OCI-LY1 (cell line): ENCODE data around the gene ADGRG7.
A peak's percentile ranks its signal among the peaks of the same experiment; 100 is the strongest.

Experiments
- H2AFZ ChIP-seq: fragments of 200-600 bp; sonication (generic), shearing (Covaris generic); 2 replicates; pipeline ENCODE4 v1.6.0; 2014; ENCODE audit warnings: antibody characterized with exemption, mild to moderate bottlenecking, low read length
- H3F3A ChIP-seq: fragments of 200-600 bp; sonication (generic), shearing (Covaris generic); 2 replicates; pipeline ENCODE4 v1.6.0; 2014; ENCODE audit warnings: mild to moderate bottlenecking, antibody characterized with exemption, low read length, moderate library complexity; ENCODE audit not compliant: insufficient read depth
- H3K27ac ChIP-seq: fragments of 200-600 bp; sonication (generic); 2 replicates; pipeline ENCODE4 v1.5.1; 2014; ENCODE audit warnings: low read length, mixed run types, mild to moderate bottlenecking, low read depth; ENCODE audit not compliant: poor library complexity, severe bottlenecking
- H3K27me3 ChIP-seq: fragments of 200-600 bp; sonication (generic); 2 replicates; pipeline ENCODE4 v1.6.0; 2014; ENCODE audit warnings: antibody characterized with exemption, mild to moderate bottlenecking, low read length, moderate library complexity; ENCODE audit not compliant: insufficient read depth
- H3K36me3 ChIP-seq: fragments of 200-600 bp; sonication (generic); 2 replicates; pipeline ENCODE4 v1.6.1; 2014; ENCODE audit warnings: mild to moderate bottlenecking, antibody characterized with exemption, low read length, moderate library complexity, mixed read lengths; ENCODE audit not compliant: insufficient read depth
- H3K4me1 ChIP-seq: fragments of 200-600 bp; sonication (generic); 2 replicates; pipeline ENCODE4 v1.5.1; 2014; ENCODE audit warnings: mild to moderate bottlenecking, low read length, moderate library complexity; ENCODE audit not compliant: insufficient read depth, severe bottlenecking
- H3K4me2 ChIP-seq: fragments of 200-600 bp; sonication (generic), shearing (Covaris generic); 2 replicates; pipeline ENCODE4 v1.6.1; 2014; ENCODE audit warnings: low read length
- H3K4me3 ChIP-seq: fragments of 200-600 bp; sonication (generic); 2 replicates; pipeline ENCODE4 v1.5.1; 2014; ENCODE audit warnings: low read length, low read depth, mild to moderate bottlenecking, mixed read lengths; ENCODE audit not compliant: poor library complexity, severe bottlenecking
- H3K79me2 ChIP-seq: fragments of 200-600 bp; shearing (Covaris generic); 2 replicates; pipeline ENCODE4 v1.6.1; 2016; ENCODE audit warnings: mixed run types, low read length, mixed read lengths; ENCODE audit not compliant: insufficient read depth
- H3K9ac ChIP-seq: fragments of 200-600 bp; sonication (generic), shearing (Covaris generic); 2 replicates; pipeline ENCODE4 v1.6.1; 2014; ENCODE audit warnings: mild to moderate bottlenecking, low read length, mixed read lengths
- H3K9me2 ChIP-seq: fragments of 200-600 bp; sonication (generic), shearing (Covaris generic); 2 replicates; pipeline ENCODE4 v1.6.1; 2014; ENCODE audit warnings: low read depth, mild to moderate bottlenecking, low read length, mixed read lengths
- H3K9me3 ChIP-seq: fragments of 200-600 bp; shearing (Covaris generic); 2 replicates; pipeline ENCODE4 v1.6.1; 2014; ENCODE audit warnings: low read length, mixed read lengths
- H4K20me1 ChIP-seq: fragments of 200-600 bp; sonication (generic), shearing (Covaris generic); 2 replicates; pipeline ENCODE4 v1.6.0; 2016; ENCODE audit warnings: mild to moderate bottlenecking, low read length; ENCODE audit not compliant: insufficient read depth
- EZH2 ChIP-seq: fragments of 200-600 bp; sonication (generic), shearing (Covaris generic); IDR thresholded peaks from 2 replicates; pipeline ENCODE4 v1.8.0; 2017; ENCODE audit warnings: borderline replicate concordance, mixed run types, mild to moderate bottlenecking, antibody characterized with exemption, low read length, moderate library complexity, mixed read lengths
- TF ChIP-seq, protein P1 (sequence below): fragments of 200-600 bp; sonication (generic), shearing (Covaris generic); IDR thresholded peaks from 2 replicates; pipeline ENCODE4 v1.5.1; 2017; ENCODE audit warnings: mild to moderate bottlenecking, antibody characterized with exemption, low read length, moderate library complexity, mixed read lengths

ADGRG7 gene

GRCh38 chr3:100708989-100709841 is 99.8 kb downstream of the ADGRG7 start, which contains the start of gene TFG:
TFG (plus strand) TSS chr3:100709494; CDS start chr3:100713686, 4,192 bp downstream.
- Histone ChIP-seq H3K9me2 (no peaks in the 10 kb centered on the region), H2AFZ (peak within 1 kb of the TSS; percentile 72; the same call in 1 of the 2 replicates)
- TF ChIP-seq EZH2: no peak

DNA sequence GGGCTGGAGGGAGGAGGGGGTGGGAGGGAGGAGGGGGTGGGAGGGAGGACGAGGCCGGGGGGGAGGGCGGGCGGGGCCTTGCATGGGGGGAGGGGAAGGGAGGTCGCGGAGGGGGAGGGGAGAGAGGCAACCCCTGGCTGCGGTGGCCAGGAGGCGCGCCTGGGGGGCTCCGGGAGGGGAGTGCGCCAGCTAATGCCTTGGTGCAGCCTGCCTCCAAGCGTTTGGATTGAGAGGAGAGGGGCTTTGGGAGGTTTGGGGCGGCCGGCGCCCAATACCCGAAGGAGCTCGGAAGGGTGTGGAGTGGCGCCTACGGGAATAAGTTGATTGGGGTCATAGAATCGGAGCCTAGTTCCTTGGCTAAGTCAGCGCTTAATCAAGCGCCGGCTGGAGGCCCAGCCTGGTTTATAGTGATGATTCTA is 100.5 kb downstream of the ADGRG7 start:
- peak overlapping the region; percentile 59 for H3K27ac ChIP-seq
- no peaks in the 10 kb centered on the region for H3K9me3 ChIP-seq
- H3F3A ChIP-seq: no peaks in the 10 kb centered on the region
- H3K9ac ChIP-seq: peak overlapping the region; percentile 86
- H3K4me1 ChIP-seq: peaks cover 14% of the 10 kb centered on the region
- H4K20me1 ChIP-seq: no peaks in the 10 kb centered on the region
- H2AFZ ChIP-seq: no peak overlapping the region
- H3K27me3 ChIP-seq: no peaks in the 10 kb centered on the region
- no peaks in the 10 kb centered on the region for H3K9me2 ChIP-seq
- no peak for TF ChIP-seq EZH2
- TF ChIP-seq, protein P1, sequence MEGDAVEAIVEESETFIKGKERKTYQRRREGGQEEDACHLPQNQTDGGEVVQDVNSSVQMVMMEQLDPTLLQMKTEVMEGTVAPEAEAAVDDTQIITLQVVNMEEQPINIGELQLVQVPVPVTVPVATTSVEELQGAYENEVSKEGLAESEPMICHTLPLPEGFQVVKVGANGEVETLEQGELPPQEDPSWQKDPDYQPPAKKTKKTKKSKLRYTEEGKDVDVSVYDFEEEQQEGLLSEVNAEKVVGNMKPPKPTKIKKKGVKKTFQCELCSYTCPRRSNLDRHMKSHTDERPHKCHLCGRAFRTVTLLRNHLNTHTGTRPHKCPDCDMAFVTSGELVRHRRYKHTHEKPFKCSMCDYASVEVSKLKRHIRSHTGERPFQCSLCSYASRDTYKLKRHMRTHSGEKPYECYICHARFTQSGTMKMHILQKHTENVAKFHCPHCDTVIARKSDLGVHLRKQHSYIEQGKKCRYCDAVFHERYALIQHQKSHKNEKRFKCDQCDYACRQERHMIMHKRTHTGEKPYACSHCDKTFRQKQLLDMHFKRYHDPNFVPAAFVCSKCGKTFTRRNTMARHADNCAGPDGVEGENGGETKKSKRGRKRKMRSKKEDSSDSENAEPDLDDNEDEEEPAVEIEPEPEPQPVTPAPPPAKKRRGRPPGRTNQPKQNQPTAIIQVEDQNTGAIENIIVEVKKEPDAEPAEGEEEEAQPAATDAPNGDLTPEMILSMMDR: no peak
- peak overlapping the region; percentile 79 for H3K4me2 ChIP-seq
- H3K36me3 ChIP-seq: peaks cover 14% of the 10 kb centered on the region
- H3K4me3 ChIP-seq: peak overlapping the region; percentile 82
- H3K79me2 ChIP-seq: peaks cover 38% of the 10 kb centered on the region

More at GRCh38 chr3:100708989-100709841, 99.8 kb downstream of the ADGRG7 start, which contains the start of gene TFG:
- H3K36me3 ChIP-seq: peaks cover 9% of the 10 kb centered on the region
- H3F3A ChIP-seq: no peaks in the 10 kb centered on the region
- H3K9ac ChIP-seq: peak within 1 kb of the TSS; percentile 86
- peak within 1 kb of the TSS; percentile 79 for H3K4me2 ChIP-seq
- H4K20me1 ChIP-seq: no peaks in the 10 kb centered on the region
- peak within 1 kb of the TSS; percentile 82 for H3K4me3 ChIP-seq
- H3K4me1 ChIP-seq: peaks cover 14% of the 10 kb centered on the region
- H3K27ac ChIP-seq: peak within 1 kb of the TSS; percentile 59
- no peaks in the 10 kb centered on the region for H3K9me3 ChIP-seq
- peaks cover 38% of the 10 kb centered on the region for H3K79me2 ChIP-seq
- H3K27me3 ChIP-seq: no peaks in the 10 kb centered on the region

DNA sequence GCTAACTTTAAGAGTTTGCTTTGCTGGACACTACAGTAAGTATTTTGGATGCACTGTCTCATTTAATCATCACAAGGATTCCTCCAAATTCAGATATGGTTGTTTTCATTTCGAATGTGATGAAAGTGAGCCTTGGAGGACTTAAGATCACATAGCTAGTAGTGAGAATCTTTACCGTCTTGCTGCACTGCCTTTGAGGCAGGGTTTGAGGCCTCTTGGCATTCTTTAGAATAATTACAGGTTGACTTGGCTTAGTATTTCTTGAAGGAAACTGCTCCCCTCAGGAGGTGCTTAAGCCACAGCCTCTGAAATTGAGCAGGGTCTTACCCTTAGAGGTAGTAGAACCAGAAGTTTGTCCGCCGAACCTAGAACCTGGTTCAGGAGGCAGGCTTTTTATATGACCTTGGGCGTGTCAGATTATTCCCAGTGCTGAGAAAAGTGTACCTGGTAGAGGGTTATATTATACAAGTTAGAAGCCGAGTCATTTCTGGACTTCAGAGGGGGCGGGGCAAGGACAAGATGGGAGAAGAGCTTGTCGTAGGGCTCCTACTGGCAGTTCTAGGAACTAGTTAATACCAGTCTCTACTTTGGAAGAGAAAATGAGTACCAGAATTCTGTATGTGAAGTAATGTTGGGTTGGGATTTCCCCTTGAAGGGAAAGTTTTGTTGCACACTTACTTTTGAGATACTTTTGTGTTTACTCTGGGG is 101.0 kb downstream of the ADGRG7 start:
- Histone ChIP-seq H3K9me3 (no peaks in the 10 kb centered on the region), H3K79me2 (peaks cover 43% of the 10 kb centered on the region), H3K9ac (peak overlapping the region; percentile 70), H2AFZ (no peak overlapping the region), H3K36me3 (peaks cover 20% of the 10 kb centered on the region), H3F3A (no peaks in the 10 kb centered on the region), H3K9me2 (no peaks in the 10 kb centered on the region), H4K20me1 (no peaks in the 10 kb centered on the region), H3K4me2 (peak overlapping the region; percentile 79), H3K27ac (peak overlapping the region; percentile 59), H3K4me1 (peaks cover 14% of the 10 kb centered on the region), H3K27me3 (no peaks in the 10 kb centered on the region), H3K4me3 (peak overlapping the region; percentile 82)
- TF ChIP-seq, protein P1: peak; percentile 23; the same call in 1 of the 2 replicates
- TF ChIP-seq EZH2: no peak
